Measurements from ENCODE around the gene CD9.

Gene CD9

GRCh38 chr12:6198051-6198450 is 2.1 kb upstream of the CD9 start:
- in situ Hi-C loops (cut with HindIII; ENCODE audit: low sequenced_read_pairs): no loop called here
- DNase-seq (ENCODE audit: low read depth, low spot score): no peak
- no peak for TF ChIP-seq CTCF (IDR thresholded peaks at IDR 0.05; ENCODE audit: low read depth, low read length)
- no peak overlapping the region for H3K4me3 ChIP-seq (ENCODE audit: low read depth, low read length)

GRCh38 chr12:6198556-6198955 is 1.6 kb upstream of the CD9 start:
- in situ Hi-C loops (cut with HindIII; ENCODE audit: low sequenced_read_pairs): no loop called here
- H3K4me3 ChIP-seq (ENCODE audit: low read depth, low read length): no peak overlapping the region
- no peak for TF ChIP-seq CTCF (IDR thresholded peaks at IDR 0.05; ENCODE audit: low read depth, low read length)
- DNase-seq (ENCODE audit: low read depth, low spot score): no peak

GRCh38 chr12:6198985-6199530 is 1.1 kb upstream of the CD9 start:
- TF ChIP-seq CTCF (IDR thresholded peaks at IDR 0.05; ENCODE audit: low read depth, low read length): no peak
- in situ Hi-C loops (cut with HindIII; ENCODE audit: low sequenced_read_pairs): no loop called here
- DNase-seq (ENCODE audit: low read depth, low spot score): no peak
- no peak overlapping the region for H3K4me3 ChIP-seq (ENCODE audit: low read depth, low read length)

GRCh38 chr12:6199531-6200255 is 507 bp upstream of the CD9 start:
- H3K4me3 ChIP-seq (ENCODE audit: low read depth, low read length): peak overlapping the region; percentile 74
- in situ Hi-C loops (cut with HindIII; ENCODE audit: low sequenced_read_pairs): no loop called here
- no peak for TF ChIP-seq CTCF (IDR thresholded peaks at IDR 0.05; ENCODE audit: low read depth, low read length)
- no peak for DNase-seq (ENCODE audit: low read depth, low spot score)

GRCh38 chr12:6201213-6201608 is 1.0 kb downstream of the CD9 start:
- peak overlapping the region; percentile 74 for H3K4me3 ChIP-seq (ENCODE audit: low read depth, low read length)
- in situ Hi-C loops (cut with HindIII; ENCODE audit: low sequenced_read_pairs): no loop called here
- DNase-seq (ENCODE audit: low read depth, low spot score): no peak
- no peak for TF ChIP-seq CTCF (IDR thresholded peaks at IDR 0.05; ENCODE audit: low read depth, low read length)

- no peak for TF ChIP-seq CTCF (IDR thresholded peaks at IDR 0.05; ENCODE audit: low read depth, low read length)
- in situ Hi-C loops (cut with HindIII; ENCODE audit: low sequenced_read_pairs): no loop called here
- H3K4me3 ChIP-seq (ENCODE audit: low read depth, low read length): peak overlapping the region; percentile 74
Observed at GRCh38 chr12:6201826-6202225, 1.6 kb downstream of the CD9 start.

More at GRCh38 chr12:6201826-6202225, 1.6 kb downstream of the CD9 start:
- DNase-seq (ENCODE audit: low read depth, low spot score): no peak

Measured in astrocyte of the spinal cord (primary cell).